HepG2 (cell line): ENCODE measurements around the gene LBX2. TPM values are rescaled to one million over a fixed set of nuclear protein-coding genes. Genes with fewer than 3 reads are reported as not detected.

ENCODE experiments used
- CBFB ChIP-seq: sonication (generic); formaldehyde crosslinking; IDR thresholded peaks from 2 replicates; pipeline ENCODE4 v1.4.0; 2020; ENCODE audit warnings: missing genetic modification reagents
- EP300 ChIP-seq, 3 experiments: sonication (generic) in 1 of 3; formaldehyde crosslinking in 1 of 3; IDR thresholded peaks; 2 replicates each; pipeline versions ENCODE4 v1.5.1 to v1.6.1; 2011 to 2020; ENCODE audit warnings: low read depth in 2 of 3, low read length in 2 of 3, borderline replicate concordance in 1 of 3, improper control_type of control experiment in 1 of 3, mild to moderate bottlenecking in 1 of 3, missing genetic modification reagents in 1 of 3, moderate library complexity in 1 of 3
- MAX ChIP-seq: IDR thresholded peaks from 2 replicates; pipeline ENCODE4 v1.6.1; 2012; ENCODE audit warnings: inconsistent platforms
- NKX3-1 ChIP-seq: sonication (generic); formaldehyde crosslinking; IDR thresholded peaks from 2 replicates; pipeline ENCODE4 v1.5.0; 2020; ENCODE audit warnings: missing genetic modification reagents
- REXO4 ChIP-seq: sonication (generic); formaldehyde crosslinking; IDR thresholded peaks from 2 replicates; pipeline ENCODE4 v1.8.0; 2022; ENCODE audit warnings: missing genetic modification reagents, mild to moderate bottlenecking, borderline replicate concordance
- STAT5B ChIP-seq: sonication (generic); formaldehyde crosslinking; IDR thresholded peaks from 2 replicates; pipeline ENCODE4 v1.4.0; 2020; ENCODE audit warnings: missing genetic modification reagents
- ZHX2 ChIP-seq, 2 experiments: sonication (generic) in 1 of 2; formaldehyde crosslinking in 1 of 2; IDR thresholded peaks; 2 replicates each; pipeline versions ENCODE4 v1.6.1 to v1.9.0; 2014 to 2022; ENCODE audit warnings: antibody characterized with exemption in 1 of 2, borderline replicate concordance in 1 of 2, inconsistent platforms in 1 of 2, low read depth in 1 of 2, missing genetic modification reagents in 1 of 2
- ZNF407 ChIP-seq: sonication (generic); formaldehyde crosslinking; IDR thresholded peaks from one replicate; pipeline ENCODE4 v1.5.1; 2020; ENCODE audit warnings: mild to moderate bottlenecking, missing genetic modification reagents; ENCODE audit errors: not compliant biosample characterization
- ZNF773 ChIP-seq: sonication (generic); formaldehyde crosslinking; IDR thresholded peaks from 2 replicates; pipeline ENCODE4 v1.4.0; 2020; ENCODE audit warnings: missing genetic modification reagents, borderline replicate concordance
- ZSCAN31 ChIP-seq: sonication (generic); formaldehyde crosslinking; IDR thresholded peaks from 2 replicates; pipeline ENCODE4 v1.5.0; 2020; ENCODE audit warnings: low read depth, mild to moderate bottlenecking, missing genetic modification reagents
- polyA plus RNA-seq, 8 experiments: library from polyadenylated mRNA; depleted of rRNA in 3 of 8; stranded (reverse) in 7 of 8; unstranded in 1 of 8; fragments of >200 nt; fragmentation: Illumina TruSeq in 4 of 8; extraction: Trizol in 4 of 8; gene quantifications; 2 replicates each; pipeline versions ENCODE4 v1.2.1 to v1.2.3, GENCODE V29; 2011 to 2016; ENCODE audit warnings: low read depth in 4 of 8, missing spikeins in 1 of 8, mixed read lengths in 1 of 8; ENCODE audit not compliant: insufficient read depth in 1 of 8
- total RNA-seq, 5 experiments: library from RNA; depleted of rRNA; stranded (reverse); fragments of >200 nt; fragmentation: Illumina TruSeq; extraction: Trizol; gene quantifications; 2 replicates each; pipeline ENCODE4 v1.2.3, GENCODE V29; 2016; ENCODE audit warnings: low read depth in 1 of 5

The LBX2 gene
- total and polyA plus RNA-seq, 2 of the 13 experiments (the other 11 are each of a cell fraction or from before 2014, with no cell fraction given) = 6.4 to 8.1 TPM

GRCh38 chr2:74482801-74483674 lies 16.4 kb downstream of the LBX2 start, which contains the start of the genes CCDC142 and TTC31 (continued):
- TF ChIP-seq ZHX2 (IDR thresholded peaks at IDR 0.05; ENCODE audit: low read depth) (peak; percentile 92), ZHX2 (CRISPR knock-in tag; IDR thresholded peaks at IDR 0.05; ENCODE audit: borderline replicate concordance) (no peak), ZNF407 (CRISPR knock-in tag) (peak; percentile 40), ZNF773 (no peak), MAX (peak; percentile 88), NKX3-1 (CRISPR knock-in tag) (0 out of 2 replicates have a peak, but pooled peaks have one; percentile 73), EP300 (IDR thresholded peaks at IDR 0.05; ENCODE audit: low read depth in 2 of 2, low read length in 2 of 2) (0 out of 4 replicates have a peak, but pooled peaks of 1 of the 2 experiments have one; percentile 31), EP300 (CRISPR knock-in tag; IDR thresholded peaks at IDR 0.05; ENCODE audit: borderline replicate concordance) (0 out of 2 replicates have a peak, but pooled peaks have one; percentile 30), STAT5B (CRISPR knock-in tag) (no peak), CBFB (0 out of 2 replicates have a peak, but pooled peaks have one; percentile 44), REXO4 (CRISPR knock-in tag) (no peak; the same call in none of the 2 replicates), ZSCAN31 (CRISPR knock-in tag) (peak; percentile 48; the same call in 1 of the 2 replicates)
